Measurements from ENCODE around the gene ANKRD16. TPM values are rescaled to one million over a fixed set of nuclear protein-coding genes. Genes with fewer than 3 reads are reported as not detected.
A peak's percentile ranks its signal among the peaks of the same experiment; 100 is the strongest.
"Not testable (repeated sequence)": the region's sequence is repeated elsewhere in the genome, so short reads cannot be mapped to it uniquely, and the experiment has no call there.

ANKRD16 gene
- total and polyA plus RNA-seq, 2 donors from 2014 or later, result 6.7 to 7.1 TPM

DNA sequence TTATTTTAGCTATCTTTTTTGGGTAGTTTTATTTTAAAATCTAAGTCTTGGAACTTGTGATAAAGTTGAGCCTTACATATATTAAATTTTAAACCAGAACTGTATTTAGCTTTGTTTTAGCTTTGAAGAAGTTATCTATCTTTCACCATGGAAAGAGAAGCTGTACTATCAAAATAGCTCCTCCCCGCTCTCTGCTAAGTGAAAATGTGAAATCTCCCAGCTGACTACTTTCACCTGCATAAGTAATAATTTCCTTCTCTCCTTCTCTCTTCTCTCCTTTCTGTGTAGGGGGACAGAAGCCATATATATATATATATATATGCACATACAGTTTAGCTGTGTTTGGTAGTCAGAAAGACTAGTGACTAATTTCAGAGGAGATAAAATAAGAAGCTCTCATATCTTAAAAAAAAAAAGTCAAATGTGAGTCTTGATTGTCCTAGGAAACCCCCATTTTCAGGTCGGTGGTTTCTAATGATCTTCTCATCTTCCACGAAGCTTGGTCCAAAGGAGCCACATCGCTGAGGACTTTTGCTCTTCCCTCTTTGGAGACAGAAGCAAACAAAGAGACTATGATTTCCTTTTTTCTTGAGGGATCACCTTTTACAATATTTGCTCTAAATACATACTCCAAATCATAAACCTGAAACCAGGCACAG lies 45.9 kb downstream of the ANKRD16 start:
- H3K4me3 ChIP-seq (ENCODE audit: low read length in 3 of 3), result no peak overlapping the region
- intact Hi-C loops (cut with DNase I), result no loop called here
- H3K36me3 ChIP-seq (ENCODE audit: control insufficient read depth in 2 of 3, insufficient read depth in 3 of 3, low read length in 3 of 3), result no peaks in the 10 kb centered on the region
- H3K4me1 ChIP-seq (ENCODE audit: control insufficient read depth in 2 of 3, insufficient read depth in 2 of 3, low read depth in 1 of 3, low read length in 3 of 3), result no peaks in the 10 kb centered on the region
- no peak for DNase-seq
- H3K27me3 ChIP-seq (ENCODE audit: control insufficient read depth, insufficient read depth, low read length), result no peaks in the 10 kb centered on the region
- TF ChIP-seq, protein P1, sequence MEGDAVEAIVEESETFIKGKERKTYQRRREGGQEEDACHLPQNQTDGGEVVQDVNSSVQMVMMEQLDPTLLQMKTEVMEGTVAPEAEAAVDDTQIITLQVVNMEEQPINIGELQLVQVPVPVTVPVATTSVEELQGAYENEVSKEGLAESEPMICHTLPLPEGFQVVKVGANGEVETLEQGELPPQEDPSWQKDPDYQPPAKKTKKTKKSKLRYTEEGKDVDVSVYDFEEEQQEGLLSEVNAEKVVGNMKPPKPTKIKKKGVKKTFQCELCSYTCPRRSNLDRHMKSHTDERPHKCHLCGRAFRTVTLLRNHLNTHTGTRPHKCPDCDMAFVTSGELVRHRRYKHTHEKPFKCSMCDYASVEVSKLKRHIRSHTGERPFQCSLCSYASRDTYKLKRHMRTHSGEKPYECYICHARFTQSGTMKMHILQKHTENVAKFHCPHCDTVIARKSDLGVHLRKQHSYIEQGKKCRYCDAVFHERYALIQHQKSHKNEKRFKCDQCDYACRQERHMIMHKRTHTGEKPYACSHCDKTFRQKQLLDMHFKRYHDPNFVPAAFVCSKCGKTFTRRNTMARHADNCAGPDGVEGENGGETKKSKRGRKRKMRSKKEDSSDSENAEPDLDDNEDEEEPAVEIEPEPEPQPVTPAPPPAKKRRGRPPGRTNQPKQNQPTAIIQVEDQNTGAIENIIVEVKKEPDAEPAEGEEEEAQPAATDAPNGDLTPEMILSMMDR (IDR thresholded peaks at IDR 0.05; ENCODE audit: borderline replicate concordance, extremely low read depth, insufficient read depth), result no peak
- H3K9me3 ChIP-seq (ENCODE audit: control insufficient read depth in 2 of 3, insufficient read depth in 1 of 3, low read length in 3 of 3), result no peaks in the 10 kb centered on the region
- H3K9ac ChIP-seq (ENCODE audit: low read length in 3 of 3), result no peak overlapping the region
- no peak for FAIRE-seq
- no peak overlapping the region for H3K27ac ChIP-seq (ENCODE audit: low read depth in 2 of 2, low read length in 2 of 2)

DNA sequence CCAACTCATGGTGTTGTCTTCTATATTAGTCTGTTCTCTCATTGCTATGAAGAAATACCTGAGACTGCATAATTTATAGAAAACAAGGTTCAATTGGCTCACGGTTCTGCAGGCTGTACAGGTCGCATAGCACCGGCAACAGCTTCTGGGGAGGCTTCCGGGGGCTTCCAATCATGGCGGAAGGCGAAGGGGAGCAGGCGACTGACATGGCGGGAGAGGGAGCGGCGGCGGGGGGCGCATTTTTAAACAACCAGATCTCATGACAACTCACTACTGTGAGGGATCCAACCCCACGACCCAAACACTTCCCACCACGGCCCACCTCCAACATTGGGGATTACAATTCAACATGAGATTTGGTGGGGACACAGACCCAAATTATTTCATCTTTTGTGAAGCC lies 47.7 kb downstream of the ANKRD16 start:
- no peaks in the 10 kb centered on the region for H3K36me3 ChIP-seq (ENCODE audit: control insufficient read depth in 2 of 3, insufficient read depth in 3 of 3, low read length in 3 of 3)
- TF ChIP-seq, protein P1 (IDR thresholded peaks at IDR 0.05; ENCODE audit: borderline replicate concordance, extremely low read depth, insufficient read depth), result no peak
- intact Hi-C loops (cut with DNase I), result no loop called here
- FAIRE-seq (no peak), DNase-seq (no peak)
- no peak overlapping the region for H3K27ac ChIP-seq (ENCODE audit: low read depth in 2 of 2, low read length in 2 of 2)
- H3K4me1 ChIP-seq (ENCODE audit: control insufficient read depth in 2 of 3, insufficient read depth in 2 of 3, low read depth in 1 of 3, low read length in 3 of 3), result no peaks in the 10 kb centered on the region
- H3K4me3 ChIP-seq (ENCODE audit: low read length in 3 of 3), result no peak overlapping the region
- H3K9me3 ChIP-seq (ENCODE audit: control insufficient read depth in 2 of 3, insufficient read depth in 1 of 3, low read length in 3 of 3), result no peaks in the 10 kb centered on the region
- H3K27me3 ChIP-seq (ENCODE audit: control insufficient read depth, insufficient read depth, low read length), result no peaks in the 10 kb centered on the region
- H3K9ac ChIP-seq (ENCODE audit: low read length in 3 of 3), result no peak overlapping the region

DNA sequence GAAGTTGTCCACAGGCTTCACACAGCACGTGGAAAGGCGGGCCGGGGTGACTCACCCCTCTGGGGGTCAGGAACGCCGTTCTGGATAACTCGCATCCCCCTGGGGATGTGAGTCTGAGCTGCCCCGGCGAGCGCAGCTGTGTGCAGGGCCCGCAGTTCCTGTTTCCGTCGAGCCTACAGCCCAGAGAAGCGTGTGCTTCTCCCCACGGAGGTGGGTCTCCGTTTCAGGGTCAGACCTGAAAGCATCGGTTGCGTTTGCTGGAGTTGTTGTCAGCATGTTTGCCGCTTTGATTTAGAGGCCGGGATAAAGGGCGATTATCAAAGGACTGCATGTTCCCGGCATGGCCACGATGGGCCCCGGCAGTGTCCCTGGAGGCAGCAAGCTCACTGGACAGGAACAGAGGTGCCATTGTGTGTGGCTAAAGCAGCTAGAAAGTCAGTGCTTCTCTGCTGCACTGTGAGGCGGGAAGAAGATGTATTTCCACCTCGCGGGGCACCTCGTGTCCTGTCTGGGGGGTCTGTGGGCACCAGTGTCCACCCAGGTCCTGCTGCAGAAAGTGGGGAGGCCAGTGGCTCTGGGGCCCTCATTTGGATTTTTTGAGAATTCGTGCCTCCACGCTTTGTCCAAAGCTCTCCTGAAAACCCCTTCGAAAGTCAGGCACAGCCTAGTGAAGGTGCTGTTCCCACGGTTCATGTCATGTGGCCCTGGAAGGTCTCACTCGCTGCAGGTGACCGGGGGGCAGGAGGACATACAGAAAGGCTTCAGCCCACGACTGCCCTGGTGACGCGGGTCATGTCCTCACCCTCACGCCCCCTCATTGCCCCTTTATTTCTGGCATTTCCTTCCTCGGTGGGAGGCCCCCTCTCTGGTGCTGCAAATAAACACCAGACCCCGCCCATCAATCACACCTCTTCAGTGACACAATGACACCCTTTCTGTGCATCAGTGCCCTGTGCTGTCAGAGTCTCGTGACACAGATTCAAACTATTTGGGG lies 49.1 kb downstream of the ANKRD16 start:
- no peaks in the 10 kb centered on the region for H3K36me3 ChIP-seq (ENCODE audit: control insufficient read depth in 2 of 3, insufficient read depth in 3 of 3, low read length in 3 of 3)
- H3K9me3 ChIP-seq (ENCODE audit: control insufficient read depth in 2 of 3, insufficient read depth in 1 of 3, low read length in 3 of 3), result no peaks in the 10 kb centered on the region
- FAIRE-seq (no peak), DNase-seq (peak; percentile 66 to 83 (median 73))
- intact Hi-C loops (cut with DNase I), result no loop called here
- H3K4me1 ChIP-seq (ENCODE audit: control insufficient read depth in 2 of 3, insufficient read depth in 2 of 3, low read depth in 1 of 3, low read length in 3 of 3), result no peaks in the 10 kb centered on the region
- no peak overlapping the region for H3K27ac ChIP-seq (ENCODE audit: low read depth in 2 of 2, low read length in 2 of 2)
- H3K27me3 ChIP-seq (ENCODE audit: control insufficient read depth, insufficient read depth, low read length), result no peaks in the 10 kb centered on the region
- peak overlapping the region; percentile 20 to 48 (median 44) for H3K4me3 ChIP-seq (ENCODE audit: low read length in 3 of 3)
- TF ChIP-seq, protein P1 (IDR thresholded peaks at IDR 0.05; ENCODE audit: borderline replicate concordance, extremely low read depth, insufficient read depth), result no peak
- H3K9ac ChIP-seq (ENCODE audit: low read length in 3 of 3), result no peak overlapping the region

DNA sequence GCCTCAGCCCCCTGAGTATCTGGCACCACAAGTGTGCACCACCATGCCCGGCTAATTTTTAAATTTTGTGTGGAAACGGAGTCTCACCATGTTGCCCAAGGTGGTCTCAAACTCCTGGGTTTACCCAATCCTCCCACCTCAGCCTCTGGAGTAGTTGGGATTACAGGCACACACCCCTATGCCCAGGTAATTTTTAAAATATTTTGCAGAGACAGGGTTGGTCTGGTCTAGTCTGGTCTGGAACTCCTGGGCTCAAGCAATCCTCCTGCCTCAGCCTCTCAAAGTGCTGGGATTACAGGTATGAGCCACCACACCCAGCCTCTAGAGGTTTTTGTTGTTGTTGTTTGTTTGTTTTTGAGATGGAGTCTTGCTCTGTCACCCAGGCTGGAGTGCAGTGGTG lies 53.5 kb downstream of the ANKRD16 start:
- intact Hi-C loops (cut with DNase I); H3K36me3 ChIP-seq (ENCODE audit: control insufficient read depth in 2 of 3, insufficient read depth in 3 of 3, low read length in 3 of 3); DNase-seq; H3K9ac ChIP-seq (ENCODE audit: low read length in 3 of 3); H3K27me3 ChIP-seq (ENCODE audit: control insufficient read depth, insufficient read depth, low read length); FAIRE-seq; H3K27ac ChIP-seq (ENCODE audit: low read depth in 2 of 2, low read length in 2 of 2); H3K4me3 ChIP-seq (ENCODE audit: low read length in 3 of 3); H3K4me1 ChIP-seq (ENCODE audit: control insufficient read depth in 2 of 3, insufficient read depth in 2 of 3, low read depth in 1 of 3, low read length in 3 of 3); H3K9me3 ChIP-seq (ENCODE audit: control insufficient read depth in 2 of 3, insufficient read depth in 1 of 3, low read length in 3 of 3): not testable (repeated sequence)

All from kidney (tissue), 14 donors.